GM12878 (cell line): ENCODE results near the gene SCYL1. TPM values are rescaled to one million over a fixed set of nuclear protein-coding genes. Genes with fewer than 3 reads are reported as not detected.

ENCODE experiments used
- CHD2 ChIP-seq: IDR thresholded peaks from 2 replicates; pipeline ENCODE4 v1.6.1; 2011; ENCODE audit warnings: low read depth, low read length, improper control_type of control experiment, borderline replicate concordance
- CREM ChIP-seq: IDR thresholded peaks from 2 replicates; pipeline ENCODE4 v1.6.1; 2014; ENCODE audit warnings: antibody characterized with exemption, low read depth
- CTCF ChIP-seq, 3 experiments: IDR thresholded peaks in 2 of 3; conservative IDR thresholded peaks in 1 of 3; 2 replicates each; pipeline ENCODE4 v1.5.1; 2011; ENCODE audit warnings: low read depth in 3 of 3, low read length in 3 of 3, mild to moderate bottlenecking in 3 of 3, control low read depth in 2 of 3, moderate library complexity in 2 of 3, inconsistent platforms in 1 of 3, mixed read lengths in 1 of 3; ENCODE audit not compliant: control insufficient read depth in 2 of 3, insufficient read depth in 1 of 3; ENCODE audit errors: extremely low read depth in 1 of 3
- EED ChIP-seq: sonication (generic); IDR thresholded peaks from 2 replicates; pipeline ENCODE4 v1.6.1; 2016; ENCODE audit warnings: antibody characterized with exemption, low read depth
- GABPA ChIP-seq: IDR thresholded peaks from 2 replicates; pipeline ENCODE4 v1.6.1; 2014; ENCODE audit warnings: antibody characterized with exemption, low read depth, mild to moderate bottlenecking, inconsistent platforms
- MTA2 ChIP-seq: fragments of 450-650 bp; IDR thresholded peaks from 2 replicates; pipeline ENCODE4 v1.6.1; 2016; ENCODE audit warnings: low read depth, mild to moderate bottlenecking, moderate library complexity
- NR2C2 ChIP-seq: IDR thresholded peaks from 2 replicates; pipeline ENCODE4 v1.6.1; 2011; ENCODE audit warnings: borderline replicate concordance, low read depth; ENCODE audit not compliant: control insufficient read depth, insufficient read length
- PAX8 ChIP-seq: fragments of 450-650 bp; IDR thresholded peaks from 2 replicates; pipeline ENCODE4 v1.6.1; 2017; ENCODE audit warnings: mild to moderate bottlenecking, moderate library complexity
- PML ChIP-seq: IDR thresholded peaks from 2 replicates; pipeline ENCODE4 v1.6.1; 2012; ENCODE audit warnings: low read length, inconsistent platforms
- POU2F2 ChIP-seq: IDR thresholded peaks from 3 replicates; pipeline ENCODE4 v1.6.1; 2011; ENCODE audit warnings: low read depth, mild to moderate bottlenecking, low read length, borderline replicate concordance
- RB1 ChIP-seq: fragments of 450-650 bp; formaldehyde crosslinking; IDR thresholded peaks from 2 replicates; pipeline ENCODE4 v1.6.1; 2017; ENCODE audit warnings: mild to moderate bottlenecking, borderline replicate concordance
- RFX5 ChIP-seq: IDR thresholded peaks from 2 replicates; pipeline ENCODE4 v1.6.1; 2011; ENCODE audit warnings: low read depth, low read length, improper control_type of control experiment
- SUZ12 ChIP-seq: fragments of 200-600 bp; sonication (generic); IDR thresholded peaks from one replicate; pipeline ENCODE4 v1.6.1; 2018; ENCODE audit warnings: antibody characterized with exemption, mild to moderate bottlenecking; ENCODE audit not compliant: unreplicated experiment
- TCF7 ChIP-seq: IDR thresholded peaks from 2 replicates; pipeline ENCODE4 v1.6.1; 2014; ENCODE audit warnings: antibody characterized with exemption, borderline replicate concordance
- USF1 ChIP-seq: IDR thresholded peaks from 2 replicates; pipeline ENCODE4 v1.6.1; 2011; ENCODE audit warnings: borderline replicate concordance, low read depth, mild to moderate bottlenecking, moderate library complexity, mixed read lengths, low read length; ENCODE audit not compliant: insufficient read depth; ENCODE audit errors: extremely low read length
- USF2 ChIP-seq: IDR thresholded peaks from 2 replicates; pipeline ENCODE4 v1.6.1; 2011; ENCODE audit warnings: low read depth, low read length, improper control_type of control experiment, borderline replicate concordance
- ZNF217 ChIP-seq: fragments of 450-650 bp; IDR thresholded peaks from 2 replicates; pipeline ENCODE4 v1.6.1; 2017; ENCODE audit warnings: antibody characterized with exemption, mild to moderate bottlenecking
- ZSCAN29 ChIP-seq: fragments of 450-650 bp; IDR thresholded peaks from 2 replicates; pipeline ENCODE4 v1.6.1; 2017; ENCODE audit warnings: mild to moderate bottlenecking, moderate library complexity
- ZZZ3 ChIP-seq: IDR thresholded peaks from 2 replicates; pipeline ENCODE4 v1.6.1; 2011; ENCODE audit warnings: low read depth; ENCODE audit not compliant: control insufficient read depth, insufficient read length
- polyA plus RNA-seq, 11 experiments: library from polyadenylated mRNA; depleted of rRNA in 4 of 11; unstranded in 6 of 11; stranded (reverse) in 5 of 11; fragments of >200 nt; fragmentation: Nextera tagmentation in 4 of 11; fragmentation: Illumina TruSeq in 1 of 11; extraction: Ambion mirVana in 4 of 11; extraction: Trizol in 1 of 11; gene quantifications; 1 replicate in 1 of 11; 2 replicates in 10 of 11; pipeline versions ENCODE4 v1.2.1 to v1.2.3, GENCODE V29; 2011 to 2016; ENCODE audit warnings: inconsistent platforms in 2 of 11, missing spikeins in 2 of 11, low read depth in 1 of 11
- total RNA-seq, 4 experiments: library from RNA; depleted of rRNA in 3 of 4; stranded (reverse); fragments of >200 nt in 3 of 4; fragmentation: Illumina TruSeq in 1 of 4; extraction: Trizol in 1 of 4; gene quantifications; 2 replicates each; pipeline versions ENCODE4 v1.2.1 to v1.2.3, GENCODE V29; 2013 to 2021

Gene SCYL1
- total and polyA plus RNA-seq, 10 of the 15 experiments (the other 5 are each of a cell fraction or from before 2014, with no cell fraction given), result 0.80 to 82.7 (median 51.2) TPM

- TF ChIP-seq CREM (no peak), TCF7 (no peak), SUZ12 (no peak), CTCF (IDR thresholded peaks at IDR 0.05 in 2 of 3, conservative IDR thresholded peaks at IDR 0.05 in 1 of 3; ENCODE audit: control insufficient read depth in 2 of 3, extremely low read depth in 1 of 3, insufficient read depth in 1 of 3, low read depth in 3 of 3, low read length in 3 of 3) (peak; percentile 36 to 60 (median 55); a peak in 5 of 6 replicates), GABPA (no peak), PML (no peak), EED (no peak), MTA2 (no peak), ZZZ3 (no peak), NR2C2 (no peak), USF2 (no peak), ZNF217 (no peak), RB1 (no peak), USF1 (no peak), CHD2 (no peak), PAX8 (no peak), ZSCAN29 (no peak), RFX5 (no peak), POU2F2 (no peak)
These were observed 47.1 kb downstream of the SCYL1 start (continued) for GRCh38 chr11:65571940-65572339.
